Measurements from ENCODE around the gene SMIM23.

SMIM23 gene

DNA sequence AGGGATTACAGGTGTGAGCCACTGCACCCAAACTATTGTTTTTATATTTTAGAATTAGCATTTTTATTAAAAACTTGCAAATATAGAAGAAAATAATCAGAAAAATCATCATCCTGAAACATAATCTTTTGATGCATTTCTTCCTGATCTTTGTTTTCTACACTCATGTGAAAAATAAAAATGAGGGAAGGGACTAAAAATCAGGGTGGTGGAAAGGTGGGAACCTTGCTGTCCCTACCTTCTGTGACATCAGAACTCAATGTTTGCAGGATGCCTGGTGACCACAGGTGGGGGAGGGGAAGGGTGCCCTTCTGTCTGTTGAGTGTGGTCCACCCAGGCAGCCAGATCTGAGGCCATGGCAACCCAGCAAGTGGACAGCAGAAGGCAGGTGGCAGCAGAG lies at the start of gene SMIM23:
TSS of gene SMIM23 (plus strand) at position 301 of the 400 bp plus-strand sequence. CDS start at position 356, 55 bp downstream.
- no peaks in the 10 kb centered on the region for H3K36me3 ChIP-seq (ENCODE audit: control insufficient read depth, insufficient read depth, low read length)
- H3K27me3 ChIP-seq (ENCODE audit: control insufficient read depth, insufficient read depth, low read length) = no peaks in the 10 kb centered on the region
- no peaks in the 10 kb centered on the region for H3K4me1 ChIP-seq (ENCODE audit: control insufficient read depth, insufficient read depth, low read length)
- H3K4me3 ChIP-seq (ENCODE audit: low read length) = no peak within 1 kb of the TSS
- H3K9ac ChIP-seq (ENCODE audit: low read length) = no peak within 1 kb of the TSS
- H3K27ac ChIP-seq (ENCODE audit: low read depth, low read length) = no peak within 1 kb of the TSS

DNA sequence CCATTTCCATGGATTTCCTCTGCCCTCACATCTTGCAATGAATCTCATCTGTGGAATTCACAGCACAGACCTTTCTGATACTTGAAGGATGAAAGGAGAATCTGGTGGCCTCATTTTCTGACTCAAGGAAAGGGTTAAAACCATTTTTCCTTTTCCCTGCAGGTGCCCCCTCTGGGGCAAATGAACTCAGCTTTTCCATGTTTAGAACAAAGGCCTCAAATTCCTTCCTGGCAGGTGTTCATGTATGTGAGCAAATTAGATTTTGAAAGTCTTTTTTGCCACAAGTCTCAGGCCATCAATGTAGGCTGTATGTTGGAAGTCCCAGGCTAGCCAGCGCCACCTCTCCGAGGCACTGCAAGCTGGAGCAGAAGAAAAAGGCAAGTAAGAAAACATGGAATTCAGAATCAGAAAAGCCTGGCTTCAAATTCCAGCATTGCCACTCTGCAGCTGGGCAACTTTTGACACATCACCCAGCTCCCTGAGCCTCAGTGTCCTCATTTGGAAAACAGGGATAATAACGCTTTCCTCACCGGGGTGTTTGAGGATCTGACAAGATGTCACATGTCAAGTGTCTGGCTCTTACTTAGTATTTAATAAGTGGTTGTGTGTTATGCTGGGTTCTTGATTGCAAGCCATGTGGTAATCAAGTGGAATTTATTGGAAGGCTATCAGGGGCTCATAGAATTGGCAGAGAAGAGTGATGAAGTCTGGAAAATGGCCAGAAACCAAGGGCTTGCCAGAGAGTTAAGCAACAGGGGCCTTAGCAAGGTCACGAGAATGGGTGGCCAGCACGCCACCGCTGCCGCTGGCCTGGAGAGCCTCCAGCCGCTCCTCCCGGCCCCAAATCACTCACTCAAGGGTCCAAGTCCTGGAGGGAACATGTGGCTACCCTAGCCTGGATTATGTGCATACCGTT lies 48.4 kb upstream of the SMIM23 start:
- no peaks in the 10 kb centered on the region for H3K36me3 ChIP-seq (ENCODE audit: control insufficient read depth, insufficient read depth, low read length)
- H3K4me1 ChIP-seq (ENCODE audit: control insufficient read depth, insufficient read depth, low read length) = no peaks in the 10 kb centered on the region
- no peaks in the 10 kb centered on the region for H3K27me3 ChIP-seq (ENCODE audit: control insufficient read depth, insufficient read depth, low read length)
- H3K9ac ChIP-seq (ENCODE audit: low read length) = no peak overlapping the region
- H3K27ac ChIP-seq (ENCODE audit: low read depth, low read length) = no peak overlapping the region
- H3K4me3 ChIP-seq (ENCODE audit: low read length) = no peak overlapping the region

DNA sequence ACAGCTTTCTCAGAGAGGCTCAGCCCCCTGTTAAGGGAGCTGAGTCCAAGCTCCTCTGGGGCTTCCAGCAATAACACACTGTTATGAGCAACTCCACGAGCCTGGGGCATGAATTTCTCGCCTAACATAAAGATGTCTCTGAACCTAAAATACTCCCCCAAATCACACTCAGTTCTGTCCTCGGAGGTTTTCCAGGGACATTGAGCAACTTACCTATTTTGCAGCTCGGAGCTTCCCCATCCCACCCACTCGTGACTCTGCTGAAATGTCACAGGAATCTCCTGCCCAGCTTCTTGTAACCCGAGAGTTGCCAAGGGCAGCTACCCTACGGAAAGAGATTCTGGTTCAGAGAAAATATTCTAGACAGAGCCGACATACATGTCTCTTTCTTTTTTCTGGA lies 47.1 kb upstream of the SMIM23 start:
- Histone ChIP-seq H3K36me3 (ENCODE audit: control insufficient read depth, insufficient read depth, low read length) (no peaks in the 10 kb centered on the region), H3K4me3 (ENCODE audit: low read length) (no peak overlapping the region), H3K4me1 (ENCODE audit: control insufficient read depth, insufficient read depth, low read length) (no peaks in the 10 kb centered on the region), H3K27me3 (ENCODE audit: control insufficient read depth, insufficient read depth, low read length) (no peaks in the 10 kb centered on the region), H3K27ac (ENCODE audit: low read depth, low read length) (no peak overlapping the region), H3K9ac (ENCODE audit: low read length) (no peak overlapping the region)

DNA sequence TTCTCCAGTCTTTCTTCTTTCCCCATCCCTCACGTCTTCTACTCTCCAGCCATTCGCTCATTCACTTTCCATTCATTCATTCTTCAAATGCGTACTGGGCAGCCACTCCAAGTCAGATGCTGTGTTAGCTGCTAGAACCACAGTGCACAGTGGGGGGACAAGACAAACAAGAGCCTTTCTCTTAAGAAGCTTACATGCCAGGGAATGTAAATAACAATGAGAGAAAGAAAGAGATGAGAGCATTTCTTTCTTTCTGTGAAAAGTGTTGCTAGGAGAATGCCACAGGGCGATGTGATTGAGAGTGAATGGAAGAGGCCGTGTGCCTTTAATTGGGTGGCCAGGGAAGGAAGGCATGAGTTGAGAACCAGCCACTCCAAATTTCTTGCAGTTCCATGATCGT lies 46.3 kb upstream of the SMIM23 start:
- Histone ChIP-seq H3K36me3 (ENCODE audit: control insufficient read depth, insufficient read depth, low read length) (no peaks in the 10 kb centered on the region), H3K27ac (ENCODE audit: low read depth, low read length) (no peak overlapping the region), H3K9ac (ENCODE audit: low read length) (no peak overlapping the region), H3K27me3 (ENCODE audit: control insufficient read depth, insufficient read depth, low read length) (no peaks in the 10 kb centered on the region), H3K4me3 (ENCODE audit: low read length) (no peak overlapping the region), H3K4me1 (ENCODE audit: control insufficient read depth, insufficient read depth, low read length) (no peaks in the 10 kb centered on the region)

DNA sequence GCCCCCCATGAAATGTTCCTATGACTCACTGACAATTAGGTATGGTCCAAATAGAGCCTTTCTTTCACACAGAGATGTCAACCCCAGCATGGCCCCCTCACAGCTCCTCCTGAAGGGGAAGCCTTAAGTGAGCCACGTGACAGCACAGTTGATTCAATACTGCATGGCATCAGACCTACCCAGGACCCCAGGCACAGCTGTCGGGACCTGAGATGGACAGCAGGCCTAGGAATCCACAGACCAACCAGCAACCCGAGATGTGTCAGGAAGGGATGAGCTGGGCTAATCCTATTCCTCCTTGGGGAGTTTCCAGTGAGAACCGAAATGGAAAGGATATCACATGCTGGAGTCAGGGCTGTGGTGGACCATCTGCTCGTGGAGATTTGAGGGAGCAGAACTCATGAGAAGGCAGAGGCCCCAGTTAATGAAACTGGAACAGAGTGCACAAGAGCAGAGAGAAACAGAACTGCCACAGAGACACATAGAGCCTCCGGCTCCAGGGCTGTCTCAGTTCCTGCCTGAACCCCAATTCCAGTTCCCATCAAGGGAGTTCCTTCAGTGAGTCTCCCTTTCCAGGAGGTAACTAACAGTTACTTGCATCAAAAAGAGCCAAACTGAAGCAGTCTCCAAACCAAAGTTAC lies 42.1 kb upstream of the SMIM23 start:
- H3K4me3 ChIP-seq (ENCODE audit: low read length) = no peak overlapping the region

DNA sequence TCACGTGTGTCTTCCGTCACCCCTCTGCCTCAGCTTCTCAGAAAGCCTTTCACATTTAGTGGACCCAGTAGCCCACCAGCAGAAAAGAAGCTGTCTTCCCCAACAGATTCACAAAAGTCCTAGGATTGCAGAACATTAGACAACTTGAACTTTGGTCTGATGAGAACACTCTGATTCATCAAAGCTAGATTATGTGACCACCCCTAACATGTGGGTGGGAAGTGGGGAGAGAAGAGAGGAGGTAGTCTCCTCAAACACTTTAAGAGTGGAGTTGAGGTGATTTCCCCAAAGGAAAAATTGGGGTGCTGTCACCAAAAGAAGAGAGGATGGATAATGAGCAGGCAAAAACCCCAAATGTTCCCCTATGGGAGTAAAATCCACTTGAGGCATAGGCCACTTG lies 41.4 kb upstream of the SMIM23 start:
- H3K27me3 ChIP-seq (ENCODE audit: control insufficient read depth, insufficient read depth, low read length) = no peaks in the 10 kb centered on the region
- no peak overlapping the region for H3K4me3 ChIP-seq (ENCODE audit: low read length)
- H3K9ac ChIP-seq (ENCODE audit: low read length) = no peak overlapping the region
- H3K4me1 ChIP-seq (ENCODE audit: control insufficient read depth, insufficient read depth, low read length) = no peaks in the 10 kb centered on the region
- no peak overlapping the region for H3K27ac ChIP-seq (ENCODE audit: low read depth, low read length)
- H3K36me3 ChIP-seq (ENCODE audit: control insufficient read depth, insufficient read depth, low read length) = no peaks in the 10 kb centered on the region

More for the DNA sequence above, 42.1 kb upstream of the SMIM23 start:
- Histone ChIP-seq H3K9ac (ENCODE audit: low read length) (no peak overlapping the region), H3K27me3 (ENCODE audit: control insufficient read depth, insufficient read depth, low read length) (no peaks in the 10 kb centered on the region), H3K36me3 (ENCODE audit: control insufficient read depth, insufficient read depth, low read length) (no peaks in the 10 kb centered on the region), H3K27ac (ENCODE audit: low read depth, low read length) (no peak overlapping the region), H3K4me1 (ENCODE audit: control insufficient read depth, insufficient read depth, low read length) (no peaks in the 10 kb centered on the region)

DNA sequence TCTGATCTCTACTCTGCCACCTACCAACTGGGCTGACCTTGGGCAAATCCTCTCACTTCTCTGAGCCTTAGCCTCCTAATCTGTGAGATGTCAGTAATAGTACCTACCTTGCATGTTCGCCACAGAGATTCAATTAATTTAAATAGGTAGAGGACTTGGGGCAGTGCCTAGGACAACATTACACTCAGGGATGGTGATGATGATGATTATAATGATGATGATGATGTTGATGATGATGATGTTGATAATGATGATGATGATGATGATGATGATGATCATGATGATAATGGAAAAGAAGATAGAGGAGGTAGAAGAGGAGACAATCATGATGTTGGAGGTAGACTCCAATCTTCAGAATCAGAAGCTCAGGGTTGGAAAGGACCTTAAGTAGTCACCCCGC lies 40.7 kb upstream of the SMIM23 start:
- Histone ChIP-seq H3K27me3 (ENCODE audit: control insufficient read depth, insufficient read depth, low read length) (no peaks in the 10 kb centered on the region), H3K36me3 (ENCODE audit: control insufficient read depth, insufficient read depth, low read length) (no peaks in the 10 kb centered on the region), H3K9ac (ENCODE audit: low read length) (no peak overlapping the region), H3K27ac (ENCODE audit: low read depth, low read length) (no peak overlapping the region), H3K4me3 (ENCODE audit: low read length) (no peak overlapping the region), H3K4me1 (ENCODE audit: control insufficient read depth, insufficient read depth, low read length) (no peaks in the 10 kb centered on the region)

DNA sequence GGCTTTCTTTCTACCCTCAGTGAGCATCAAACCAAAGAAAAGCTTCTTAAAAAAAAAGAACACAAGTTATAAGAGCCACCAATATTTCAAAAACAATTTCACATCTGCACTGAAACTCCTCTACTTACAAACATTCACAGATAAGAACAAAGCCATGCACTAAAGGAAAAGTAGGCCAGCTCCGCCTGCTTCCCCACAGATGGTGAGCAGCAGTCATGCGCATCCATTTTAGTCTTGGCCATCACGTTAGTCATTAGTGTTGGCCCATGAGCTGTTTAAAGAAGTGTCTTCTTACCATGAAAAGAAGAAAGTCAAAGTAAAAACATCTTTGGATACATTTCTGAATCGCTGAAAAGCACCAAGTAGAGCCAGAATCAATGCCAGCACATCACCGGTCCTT lies 40.0 kb upstream of the SMIM23 start:
- Histone ChIP-seq H3K27me3 (ENCODE audit: control insufficient read depth, insufficient read depth, low read length) (no peaks in the 10 kb centered on the region), H3K9ac (ENCODE audit: low read length) (no peak overlapping the region), H3K4me3 (ENCODE audit: low read length) (no peak overlapping the region), H3K4me1 (ENCODE audit: control insufficient read depth, insufficient read depth, low read length) (no peaks in the 10 kb centered on the region), H3K36me3 (ENCODE audit: control insufficient read depth, insufficient read depth, low read length) (no peaks in the 10 kb centered on the region), H3K27ac (ENCODE audit: low read depth, low read length) (no peak overlapping the region)

DNA sequence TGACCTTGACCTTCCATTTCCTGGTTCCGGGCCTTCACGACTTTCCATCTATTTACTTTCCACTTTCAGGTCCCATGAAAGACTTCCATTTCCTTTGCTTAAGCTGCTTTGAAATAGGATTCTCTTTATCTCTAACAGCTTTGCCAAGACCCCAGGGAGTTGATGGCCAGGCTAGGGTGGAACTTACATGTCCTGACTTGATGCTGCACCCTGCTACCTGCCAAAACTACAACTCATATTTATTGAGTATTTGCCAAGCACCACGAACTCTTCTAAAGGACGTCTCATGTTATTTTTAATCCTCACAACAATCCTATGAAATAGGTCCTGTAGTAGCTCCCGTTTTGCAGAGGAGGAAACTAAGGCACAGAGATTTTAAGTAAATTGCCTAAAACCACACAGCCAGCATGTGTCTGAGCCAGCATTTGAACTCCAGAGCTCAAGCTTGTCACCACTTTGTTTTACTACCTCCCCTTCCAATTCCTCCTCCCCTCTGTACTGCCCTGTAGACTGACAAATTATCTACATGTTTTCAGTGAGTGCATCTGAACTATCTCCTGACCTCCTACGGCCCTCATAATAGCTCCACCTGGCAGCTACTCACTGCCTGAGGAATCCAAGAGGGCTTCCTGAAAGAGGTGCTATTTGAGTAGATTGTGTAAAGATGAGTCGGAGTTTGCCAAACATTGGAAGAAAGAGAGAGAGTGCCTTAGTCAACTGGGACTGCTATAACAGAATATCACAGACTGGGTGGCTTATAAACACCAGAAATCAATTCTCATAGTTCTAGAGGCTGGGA lies 38.4 kb upstream of the SMIM23 start:
- no peaks in the 10 kb centered on the region for H3K36me3 ChIP-seq (ENCODE audit: control insufficient read depth, insufficient read depth, low read length)
- H3K27me3 ChIP-seq (ENCODE audit: control insufficient read depth, insufficient read depth, low read length) = no peaks in the 10 kb centered on the region
- H3K27ac ChIP-seq (ENCODE audit: low read depth, low read length) = no peak overlapping the region
- H3K9ac ChIP-seq (ENCODE audit: low read length) = no peak overlapping the region
- H3K4me3 ChIP-seq (ENCODE audit: low read length) = no peak overlapping the region
- H3K4me1 ChIP-seq (ENCODE audit: control insufficient read depth, insufficient read depth, low read length) = no peaks in the 10 kb centered on the region

DNA sequence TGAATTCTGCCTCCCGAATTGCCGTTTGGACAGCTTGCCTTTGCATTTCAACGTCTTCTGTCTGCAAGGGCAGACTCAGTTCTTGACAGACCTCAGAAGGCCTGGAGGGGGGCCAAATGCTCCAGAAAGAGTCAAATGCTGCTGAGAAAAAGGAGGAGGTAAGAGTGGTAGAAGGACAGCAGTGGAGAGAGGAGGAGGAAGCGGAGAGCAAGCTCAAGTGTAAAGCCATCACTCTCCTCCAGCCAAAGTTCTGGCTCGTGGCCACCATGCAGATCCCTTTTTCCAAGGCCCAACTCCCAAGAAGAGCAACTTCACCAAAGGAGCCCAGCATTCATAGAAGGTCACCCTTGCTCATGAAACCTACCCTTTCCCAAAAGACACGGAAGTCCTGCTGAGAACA lies 36.9 kb upstream of the SMIM23 start:
- no peaks in the 10 kb centered on the region for H3K27me3 ChIP-seq (ENCODE audit: control insufficient read depth, insufficient read depth, low read length)
- no peaks in the 10 kb centered on the region for H3K4me1 ChIP-seq (ENCODE audit: control insufficient read depth, insufficient read depth, low read length)
- H3K4me3 ChIP-seq (ENCODE audit: low read length) = no peak overlapping the region
- no peaks in the 10 kb centered on the region for H3K36me3 ChIP-seq (ENCODE audit: control insufficient read depth, insufficient read depth, low read length)
- H3K27ac ChIP-seq (ENCODE audit: low read depth, low read length) = no peak overlapping the region
- H3K9ac ChIP-seq (ENCODE audit: low read length) = no peak overlapping the region

DNA sequence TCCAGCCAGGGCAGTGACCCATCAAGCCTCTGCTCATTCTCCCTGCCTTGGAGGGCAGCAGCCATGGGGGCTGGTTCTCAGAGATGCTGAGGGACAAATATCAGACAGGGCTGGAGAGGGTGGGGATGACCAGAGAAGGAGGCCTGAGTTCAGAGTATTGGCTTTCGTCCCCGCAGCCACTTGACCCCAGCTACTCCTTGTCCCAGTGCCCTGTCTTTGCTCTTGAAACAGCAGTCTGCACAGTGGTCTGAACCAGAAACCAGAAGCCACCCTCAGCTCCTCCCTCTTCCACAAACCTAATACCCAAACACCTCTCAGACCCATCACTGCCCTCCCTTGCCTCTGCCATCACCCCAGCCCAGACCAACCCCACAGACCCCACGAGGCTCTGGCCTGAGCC lies 36.3 kb upstream of the SMIM23 start:
- Histone ChIP-seq H3K27me3 (ENCODE audit: control insufficient read depth, insufficient read depth, low read length) (no peaks in the 10 kb centered on the region), H3K9ac (ENCODE audit: low read length) (no peak overlapping the region), H3K4me1 (ENCODE audit: control insufficient read depth, insufficient read depth, low read length) (no peaks in the 10 kb centered on the region), H3K27ac (ENCODE audit: low read depth, low read length) (no peak overlapping the region), H3K36me3 (ENCODE audit: control insufficient read depth, insufficient read depth, low read length) (no peaks in the 10 kb centered on the region), H3K4me3 (ENCODE audit: low read length) (no peak overlapping the region)

DNA sequence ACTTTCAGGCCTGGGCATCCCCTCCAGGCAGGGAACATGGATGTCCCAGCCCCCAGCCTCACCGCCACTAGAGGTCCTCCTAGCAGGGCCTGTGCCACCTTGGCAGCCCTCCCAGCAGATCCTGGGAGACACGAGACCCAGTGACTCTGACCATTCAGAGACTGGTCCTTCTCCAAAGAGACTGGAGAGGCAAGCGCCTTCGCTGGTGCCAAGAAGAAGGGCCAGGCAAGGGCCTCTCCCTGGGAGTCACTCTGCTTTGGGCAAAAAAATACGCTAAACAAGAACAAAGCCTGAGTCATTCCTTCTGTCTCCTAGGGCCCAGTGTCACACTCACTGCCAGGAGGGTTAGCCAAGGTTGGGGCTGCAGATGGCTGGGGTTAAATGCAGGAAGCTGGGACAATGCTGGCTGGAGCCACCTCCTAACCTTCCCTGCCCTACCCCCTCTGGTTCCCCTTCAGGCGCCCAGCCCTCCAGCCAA lies 35.3 kb upstream of the SMIM23 start:
- Histone ChIP-seq H3K4me1 (ENCODE audit: control insufficient read depth, insufficient read depth, low read length) (no peaks in the 10 kb centered on the region), H3K36me3 (ENCODE audit: control insufficient read depth, insufficient read depth, low read length) (no peaks in the 10 kb centered on the region), H3K27me3 (ENCODE audit: control insufficient read depth, insufficient read depth, low read length) (no peaks in the 10 kb centered on the region), H3K4me3 (ENCODE audit: low read length) (no peak overlapping the region), H3K9ac (ENCODE audit: low read length) (no peak overlapping the region), H3K27ac (ENCODE audit: low read depth, low read length) (no peak overlapping the region)
